Smooth muscle cell of trachea (primary cell): Measurements from ENCODE around the gene TMEM183A. TPM values are rescaled to one million over a fixed set of nuclear protein-coding genes. Genes with fewer than 3 reads are reported as not detected.

ENCODE experiments used
- total RNA-seq: library from RNA; depleted of rRNA; stranded (reverse); fragments of >200 nt; gene quantifications from 2 replicates; pipeline ENCODE4 v1.2.1, GENCODE V29; 2014

TMEM183A gene
- 110 and 120 TPM in 2 replicates for total RNA-seq

GRCh38 chr1:203006948-203007871 is at the start of gene TMEM183A:
Gene TMEM183A (plus strand): TSS chr1:203007374. CDS start chr1:203007466, 92 bp downstream.

DNA sequence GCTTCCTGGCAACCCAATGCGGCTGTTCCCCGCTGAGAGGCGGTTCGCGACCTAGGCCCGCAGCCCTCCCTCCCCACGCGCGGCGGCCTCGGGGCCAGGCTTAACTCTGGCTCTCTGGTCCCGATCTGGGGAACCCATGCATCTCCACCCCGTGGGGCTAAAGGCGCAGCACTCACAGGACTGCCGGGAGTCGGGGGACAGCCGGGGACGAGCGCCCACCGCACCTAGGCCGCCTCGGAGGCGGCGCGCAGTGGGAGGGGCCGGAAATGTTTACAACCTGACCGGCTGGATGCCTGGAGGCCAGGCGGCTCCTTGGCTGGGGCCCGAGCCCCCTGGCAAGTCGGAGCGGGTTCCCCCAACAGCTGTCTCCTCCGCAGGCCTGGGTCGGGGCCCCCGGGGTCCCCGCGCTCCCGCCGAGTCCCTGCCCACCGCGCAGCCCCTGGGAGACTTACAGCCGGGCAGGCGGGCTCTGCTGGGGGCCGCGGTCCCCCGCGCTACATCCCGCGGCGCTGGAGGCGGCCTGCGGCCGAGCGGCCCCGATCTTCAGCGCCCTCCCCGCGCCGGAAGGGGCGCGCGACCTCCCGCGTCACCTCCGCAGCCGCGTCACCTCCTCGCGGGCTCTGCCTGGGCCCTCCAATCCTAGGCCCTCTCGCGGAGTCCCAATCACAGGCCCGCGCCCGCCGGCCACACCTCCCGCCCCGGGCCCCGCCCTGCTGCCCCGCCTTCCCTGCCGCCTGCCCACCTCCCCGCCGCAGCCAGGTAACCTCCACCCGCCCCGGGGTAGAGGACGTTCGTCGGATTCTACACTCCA is 49.2 kb upstream of the TMEM183A start, which contains the start of gene ADIPOR1:
Gene ADIPOR1 (minus strand): TSS at position 580 of the 811 bp plus-strand sequence. CDS start 7,242 bp downstream, outside the sequence.

GRCh38 chr1:203026031-203026665 is 19.0 kb downstream of the TMEM183A start, which contains the start of gene PPFIA4:
Gene PPFIA4 (plus strand): TSS chr1:203026491. CDS start chr1:203039009, 12,518 bp downstream.

Other genes with a start within 250 kb of the TMEM183A start
- gene KDM5B, start 199.0 kb upstream of the TMEM183A start, total RNA-seq, result 90.3 and 91.0 TPM in 2 replicates
- 1.3 TPM in 1 of 2 replicates, not detected in the other for gene PCAT6, start 196.4 kb upstream of the TMEM183A start, total RNA-seq
- gene RABIF, start 118.2 kb upstream of the TMEM183A start, total RNA-seq, result 3.5 and 4.2 TPM in 2 replicates
- 45.1 and 47.0 TPM in 2 replicates for gene KLHL12, start 80.1 kb upstream of the TMEM183A start, total RNA-seq
- gene ADIPOR1, start 49.1 kb upstream of the TMEM183A start, total RNA-seq, result 71.6 and 101 TPM in 2 replicates
- gene CYB5R1, start 40.1 kb upstream of the TMEM183A start, total RNA-seq, result 34.3 and 50.9 TPM in 2 replicates
- gene PPFIA4, start 19.1 kb downstream of the TMEM183A start, total RNA-seq, result 5.5 and 20.0 TPM in 2 replicates
- gene MYOG, start 78.6 kb downstream of the TMEM183A start, total RNA-seq, result not detected in 2 replicates
- 2.0 and 16.0 TPM in 2 replicates for gene ADORA1, start 120.4 kb downstream of the TMEM183A start, total RNA-seq
- gene MYBPH, start 168.5 kb downstream of the TMEM183A start, total RNA-seq, result 0.15 and 2.2 TPM in 2 replicates
- gene CHI3L1, start 179.3 kb downstream of the TMEM183A start, total RNA-seq, result 14.8 and 26.0 TPM in 2 replicates
- not detected in 2 replicates for gene CHIT1, start 222.3 kb downstream of the TMEM183A start, total RNA-seq